ENCODE data around the gene PCDHGB3. TPM values are rescaled to one million over a fixed set of nuclear protein-coding genes. Genes with fewer than 3 reads are reported as not detected.

PCDHGB3 gene
- polyA plus RNA-seq, 1 of the 3 experiments (the other 2 are of a cell fraction): 0.53 TPM

GRCh38 chr5:141409598-141410306 lies 39.7 kb downstream of the PCDHGB3 start:
- no peak overlapping the region for H3K4me2 ChIP-seq
- H3K4me1 ChIP-seq (ENCODE audit: control insufficient read depth in 1 of 2, insufficient read depth in 2 of 2, low read depth in 1 of 2, low read length in 1 of 2): no peaks in the 10 kb centered on the region
- ChIA-PET CTCF (no interaction called here), POLR2A (no interaction called here)
- H3F3A ChIP-seq (replicated peaks; ENCODE audit: insufficient read depth): no peaks in the 10 kb centered on the region
- no peaks in the 10 kb centered on the region for H4K20me1 ChIP-seq (ENCODE audit: insufficient read depth)
- no peak overlapping the region for H3K9ac ChIP-seq
- no peaks in the 10 kb centered on the region for H3K79me2 ChIP-seq (ENCODE audit: insufficient read depth)
- 90% methylated on average over 64 of the region's 64 CpGs for WGBS (ENCODE audit: low lambda C conversion rate)
- H3K27ac ChIP-seq (ENCODE audit: low read depth in 2 of 2, low read length in 1 of 2): no peak overlapping the region
- no peak for DNase-seq
- H2AFZ ChIP-seq (ENCODE audit: low read depth): no peak overlapping the region
- H3K27me3 ChIP-seq (ENCODE audit: insufficient read depth): no peaks in the 10 kb centered on the region
- H3K9me2 ChIP-seq: no peaks in the 10 kb centered on the region
- no peak for TF ChIP-seq YY1 (IDR thresholded peaks at IDR 0.05; ENCODE audit: low read depth)
- no peak for TF ChIP-seq TAF1 (IDR thresholded peaks at IDR 0.05; ENCODE audit: borderline replicate concordance, low read depth, low read length)
- no peak overlapping the region; a peak in 1 of 4 replicates for H3K4me3 ChIP-seq (ENCODE audit: low read depth in 2 of 2, low read length in 1 of 2)
- H3K9me3 ChIP-seq: no peaks in the 10 kb centered on the region; the same call in 1 of the 2 replicates
- peaks cover 0 to 9% of the 10 kb centered on the region in 2 experiments for H3K36me3 ChIP-seq (replicated peaks in 1 of 2; ENCODE audit: control insufficient read depth in 1 of 2, insufficient read depth in 2 of 2, low read length in 1 of 2)

DNA sequence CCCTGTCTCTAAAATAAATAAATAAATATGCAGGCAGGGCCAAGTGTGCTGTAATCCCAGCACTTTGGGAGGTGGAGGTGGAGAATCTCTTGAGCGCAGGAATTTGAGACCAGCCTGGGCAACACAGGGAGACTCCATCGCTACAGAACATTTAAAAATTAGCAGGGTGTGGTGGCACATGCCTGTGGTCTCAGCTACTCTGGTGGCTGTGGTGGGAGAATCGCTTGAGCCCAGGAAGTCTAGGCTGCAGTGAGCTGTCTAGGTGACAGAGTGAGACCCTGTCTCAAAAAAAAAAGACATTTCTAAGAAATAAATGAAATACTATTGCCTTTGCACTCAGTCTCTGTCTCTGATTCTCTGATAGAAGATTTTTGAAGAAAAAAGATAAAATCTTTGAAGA lies 41.5 kb downstream of the PCDHGB3 start:
- H3K9ac ChIP-seq: no peak overlapping the region
- no peak for TF ChIP-seq FOXM1 (IDR thresholded peaks at IDR 0.05; ENCODE audit: low read depth)
- no peak for TF ChIP-seq GABPA (IDR thresholded peaks at IDR 0.05; ENCODE audit: low read depth)
- no peak for TF ChIP-seq MXI1 (IDR thresholded peaks at IDR 0.05; ENCODE audit: low read depth, low read length)
- TF ChIP-seq TAF1 (IDR thresholded peaks at IDR 0.05; ENCODE audit: borderline replicate concordance, low read depth, low read length): no peak
- TF ChIP-seq YY1 (IDR thresholded peaks at IDR 0.05; ENCODE audit: low read depth): no peak
- no peak for TF ChIP-seq RFX5 (IDR thresholded peaks at IDR 0.05; ENCODE audit: low read length)
- TF ChIP-seq, protein P1, sequence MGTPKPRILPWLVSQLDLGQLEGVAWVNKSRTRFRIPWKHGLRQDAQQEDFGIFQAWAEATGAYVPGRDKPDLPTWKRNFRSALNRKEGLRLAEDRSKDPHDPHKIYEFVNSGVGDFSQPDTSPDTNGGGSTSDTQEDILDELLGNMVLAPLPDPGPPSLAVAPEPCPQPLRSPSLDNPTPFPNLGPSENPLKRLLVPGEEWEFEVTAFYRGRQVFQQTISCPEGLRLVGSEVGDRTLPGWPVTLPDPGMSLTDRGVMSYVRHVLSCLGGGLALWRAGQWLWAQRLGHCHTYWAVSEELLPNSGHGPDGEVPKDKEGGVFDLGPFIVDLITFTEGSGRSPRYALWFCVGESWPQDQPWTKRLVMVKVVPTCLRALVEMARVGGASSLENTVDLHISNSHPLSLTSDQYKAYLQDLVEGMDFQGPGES (IDR thresholded peaks at IDR 0.05; ENCODE audit: low read depth, low read length): no peak
- no peak for TF ChIP-seq SMC3 (IDR thresholded peaks at IDR 0.05; ENCODE audit: low read depth, low read length)
- no peak for TF ChIP-seq RCOR1 (IDR thresholded peaks at IDR 0.05; ENCODE audit: low read length)
- no peak for TF ChIP-seq FOSL2 (IDR thresholded peaks at IDR 0.05; ENCODE audit: borderline replicate concordance, low read depth)
- TF ChIP-seq TCF12 (IDR thresholded peaks at IDR 0.05): no peak
- TF ChIP-seq SIN3A (IDR thresholded peaks at IDR 0.05; ENCODE audit: borderline replicate concordance, low read depth, low read length): no peak
- no peak for TF ChIP-seq POLR2AphosphoS5 (IDR thresholded peaks at IDR 0.05; ENCODE audit: low read depth, low read length)
- no peak for TF ChIP-seq NRF1 (IDR thresholded peaks at IDR 0.05; ENCODE audit: low read depth, low read length)
- TF ChIP-seq, protein P2, sequence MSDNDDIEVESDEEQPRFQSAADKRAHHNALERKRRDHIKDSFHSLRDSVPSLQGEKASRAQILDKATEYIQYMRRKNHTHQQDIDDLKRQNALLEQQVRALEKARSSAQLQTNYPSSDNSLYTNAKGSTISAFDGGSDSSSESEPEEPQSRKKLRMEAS (IDR thresholded peaks at IDR 0.05; ENCODE audit: low read depth): no peak
- TF ChIP-seq JUND (IDR thresholded peaks at IDR 0.05): no peak
- WGBS (ENCODE audit: low lambda C conversion rate): 62% methylated on average over 3 of the region's 3 CpGs
- POLR2A ChIA-PET: no interaction called here
- no peaks in the 10 kb centered on the region for H3K4me1 ChIP-seq (ENCODE audit: control insufficient read depth in 1 of 2, insufficient read depth in 2 of 2, low read depth in 1 of 2, low read length in 1 of 2)
- H3K4me2 ChIP-seq: no peak overlapping the region
- peaks cover 0 to 9% of the 10 kb centered on the region in 2 experiments for H3K36me3 ChIP-seq (replicated peaks in 1 of 2; ENCODE audit: control insufficient read depth in 1 of 2, insufficient read depth in 2 of 2, low read length in 1 of 2)
- no peak overlapping the region for H2AFZ ChIP-seq (ENCODE audit: low read depth)
- no peaks in the 10 kb centered on the region for H3K27me3 ChIP-seq (ENCODE audit: insufficient read depth)
- no peaks in the 10 kb centered on the region for H3K79me2 ChIP-seq (ENCODE audit: insufficient read depth)
- no peak overlapping the region for H3K27ac ChIP-seq (ENCODE audit: low read depth in 2 of 2, low read length in 1 of 2)
- H3F3A ChIP-seq (replicated peaks; ENCODE audit: insufficient read depth): no peaks in the 10 kb centered on the region
- no peak for DNase-seq
- H3K4me3 ChIP-seq (ENCODE audit: low read depth in 2 of 2, low read length in 1 of 2): no peak overlapping the region
- CTCF ChIA-PET: no interaction called here
- no peaks in the 10 kb centered on the region for H4K20me1 ChIP-seq (ENCODE audit: insufficient read depth)
- no peaks in the 10 kb centered on the region for H3K9me2 ChIP-seq
- no peaks in the 10 kb centered on the region; the same call in 1 of the 2 replicates for H3K9me3 ChIP-seq

Measured in SK-N-SH (cell line).